K562 (cell line): ENCODE results near the gene HCRT.

Experiments used
- ATF3 ChIP-seq, 2 experiments: fragments of 450-650 bp in 1 of 2; sonication (generic) in 1 of 2; formaldehyde crosslinking in 1 of 2; IDR thresholded peaks in 1 of 2; conservative IDR thresholded peaks in 1 of 2; 2 replicates each; pipeline versions ENCODE4 v1.6.1 to v1.8.1; 2016 to 2023; ENCODE audit warnings: mild to moderate bottlenecking in 2 of 2, moderate library complexity in 2 of 2, inconsistent platforms in 1 of 2, missing genetic modification reagents in 1 of 2
- KLF10 ChIP-seq: fragments of 250-450 bp; sonication (Bioruptor Pico); IDR thresholded peaks from 2 replicates; pipeline ENCODE4 v1.6.1; 2021; ENCODE audit warnings: matching md5 sums
- KLF16 ChIP-seq: IDR thresholded peaks from 2 replicates; pipeline ENCODE4 v1.6.1; 2016; ENCODE audit warnings: antibody characterized with exemption
- SREBF1 ChIP-seq: fragments of 150-350 bp; IDR thresholded peaks from 2 replicates; pipeline ENCODE4 v1.6.1; 2014; ENCODE audit warnings: antibody characterized with exemption, low read depth, low read length, borderline replicate concordance
- TAF9B ChIP-seq: fragments of 450-650 bp; IDR thresholded peaks from 2 replicates; pipeline ENCODE4 v1.6.1; 2018; ENCODE audit warnings: mild to moderate bottlenecking; ENCODE audit not compliant: partially characterized antibody

- TF ChIP-seq KLF10 (CRISPR knock-in tag) (no peak), KLF16 (no peak), SREBF1 (no peak), ATF3 (IDR thresholded peaks at IDR 0.05) (no peak), ATF3 (CRISPR knock-in tag; conservative IDR thresholded peaks at IDR 0.05) (no peak), TAF9B (no peak)
Measured at GRCh38 chr17:42225646-42226045, 40.4 kb upstream of the HCRT start.
